Measurements from ENCODE around the gene AADACL4. TPM values are rescaled to one million over a fixed set of nuclear protein-coding genes. Genes with fewer than 3 reads are reported as not detected.

The AADACL4 gene
- total RNA-seq, 1 experiment from 2014 or later = not detected

DNA sequence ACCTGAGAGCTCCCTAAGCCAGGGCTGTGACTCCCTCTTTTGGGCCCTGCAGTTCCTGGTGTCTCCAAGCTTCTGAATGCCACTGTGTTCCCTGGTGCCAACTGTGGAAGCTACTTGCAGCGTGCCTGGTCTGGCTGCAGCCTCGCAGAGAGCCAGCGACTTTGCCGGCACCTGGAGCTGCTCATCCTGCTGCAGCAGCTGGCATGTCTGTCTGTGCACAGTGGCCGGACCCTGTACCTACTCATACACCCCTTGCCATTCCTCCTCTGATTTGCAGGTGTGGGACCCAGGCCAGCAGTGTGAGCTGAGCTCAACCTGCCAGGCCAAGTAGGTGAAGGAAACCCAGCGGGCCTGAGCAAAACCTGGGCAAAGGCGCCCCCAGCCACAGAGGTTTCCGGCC lies 12.3 kb upstream of the AADACL4 start:
- Histone ChIP-seq H3K4me3 (ENCODE audit: low read depth in 2 of 2, low read length in 2 of 2) (no peak overlapping the region), H3K9me3 (ENCODE audit: control insufficient read depth, insufficient read depth, low read depth, low read length) (no peaks in the 10 kb centered on the region), H3K27ac (ENCODE audit: low read length) (no peak overlapping the region), H3K4me1 (ENCODE audit: control insufficient read depth, insufficient read depth, low read length) (peaks cover 4% of the 10 kb centered on the region; the same call in 1 of the 2 replicates), H3K36me3 (ENCODE audit: control insufficient read depth, insufficient read depth, low read length) (no peaks in the 10 kb centered on the region), H3K27me3 (ENCODE audit: control insufficient read depth, insufficient read depth, low read length) (no peaks in the 10 kb centered on the region)
- intact Hi-C loops (cut with micrococcal nuclease; ENCODE audit: unreplicated experiment) = no loop called here
- no peak for ATAC-seq
- no peak for DNase-seq (ENCODE audit: low read depth, low spot score)
- in situ Hi-C loops (cut with HindIII; ENCODE audit: low pct_unique_long_range_greater_than_20kb, low sequenced_read_pairs) = no loop called here
- CTCF ChIA-PET = interaction anchor here (0.6 to 1.6 kb wide), 3 partner anchors 12 to 85 kb away, joined by 3 to 11 read pairs (median 3); no protein-coding TSS in a partner anchor
- POLR2A ChIA-PET = interaction anchor here (0.6 kb wide), 1 partner anchor 191 kb away, joined by 3 read pairs; no protein-coding TSS in a partner anchor
- BruUV-seq (replicated peaks) = no TSS peak
- TF ChIP-seq, protein P1, sequence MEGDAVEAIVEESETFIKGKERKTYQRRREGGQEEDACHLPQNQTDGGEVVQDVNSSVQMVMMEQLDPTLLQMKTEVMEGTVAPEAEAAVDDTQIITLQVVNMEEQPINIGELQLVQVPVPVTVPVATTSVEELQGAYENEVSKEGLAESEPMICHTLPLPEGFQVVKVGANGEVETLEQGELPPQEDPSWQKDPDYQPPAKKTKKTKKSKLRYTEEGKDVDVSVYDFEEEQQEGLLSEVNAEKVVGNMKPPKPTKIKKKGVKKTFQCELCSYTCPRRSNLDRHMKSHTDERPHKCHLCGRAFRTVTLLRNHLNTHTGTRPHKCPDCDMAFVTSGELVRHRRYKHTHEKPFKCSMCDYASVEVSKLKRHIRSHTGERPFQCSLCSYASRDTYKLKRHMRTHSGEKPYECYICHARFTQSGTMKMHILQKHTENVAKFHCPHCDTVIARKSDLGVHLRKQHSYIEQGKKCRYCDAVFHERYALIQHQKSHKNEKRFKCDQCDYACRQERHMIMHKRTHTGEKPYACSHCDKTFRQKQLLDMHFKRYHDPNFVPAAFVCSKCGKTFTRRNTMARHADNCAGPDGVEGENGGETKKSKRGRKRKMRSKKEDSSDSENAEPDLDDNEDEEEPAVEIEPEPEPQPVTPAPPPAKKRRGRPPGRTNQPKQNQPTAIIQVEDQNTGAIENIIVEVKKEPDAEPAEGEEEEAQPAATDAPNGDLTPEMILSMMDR (IDR thresholded peaks at IDR 0.05) = no peak
- TF ChIP-seq, protein P2, sequence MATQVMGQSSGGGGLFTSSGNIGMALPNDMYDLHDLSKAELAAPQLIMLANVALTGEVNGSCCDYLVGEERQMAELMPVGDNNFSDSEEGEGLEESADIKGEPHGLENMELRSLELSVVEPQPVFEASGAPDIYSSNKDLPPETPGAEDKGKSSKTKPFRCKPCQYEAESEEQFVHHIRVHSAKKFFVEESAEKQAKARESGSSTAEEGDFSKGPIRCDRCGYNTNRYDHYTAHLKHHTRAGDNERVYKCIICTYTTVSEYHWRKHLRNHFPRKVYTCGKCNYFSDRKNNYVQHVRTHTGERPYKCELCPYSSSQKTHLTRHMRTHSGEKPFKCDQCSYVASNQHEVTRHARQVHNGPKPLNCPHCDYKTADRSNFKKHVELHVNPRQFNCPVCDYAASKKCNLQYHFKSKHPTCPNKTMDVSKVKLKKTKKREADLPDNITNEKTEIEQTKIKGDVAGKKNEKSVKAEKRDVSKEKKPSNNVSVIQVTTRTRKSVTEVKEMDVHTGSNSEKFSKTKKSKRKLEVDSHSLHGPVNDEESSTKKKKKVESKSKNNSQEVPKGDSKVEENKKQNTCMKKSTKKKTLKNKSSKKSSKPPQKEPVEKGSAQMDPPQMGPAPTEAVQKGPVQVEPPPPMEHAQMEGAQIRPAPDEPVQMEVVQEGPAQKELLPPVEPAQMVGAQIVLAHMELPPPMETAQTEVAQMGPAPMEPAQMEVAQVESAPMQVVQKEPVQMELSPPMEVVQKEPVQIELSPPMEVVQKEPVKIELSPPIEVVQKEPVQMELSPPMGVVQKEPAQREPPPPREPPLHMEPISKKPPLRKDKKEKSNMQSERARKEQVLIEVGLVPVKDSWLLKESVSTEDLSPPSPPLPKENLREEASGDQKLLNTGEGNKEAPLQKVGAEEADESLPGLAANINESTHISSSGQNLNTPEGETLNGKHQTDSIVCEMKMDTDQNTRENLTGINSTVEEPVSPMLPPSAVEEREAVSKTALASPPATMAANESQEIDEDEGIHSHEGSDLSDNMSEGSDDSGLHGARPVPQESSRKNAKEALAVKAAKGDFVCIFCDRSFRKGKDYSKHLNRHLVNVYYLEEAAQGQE (IDR thresholded peaks at IDR 0.05; ENCODE audit: insufficient read depth in 1 of 2, low read depth in 2 of 2, low read length in 1 of 2) = no peak
- no peak for TF ChIP-seq TCF7L2 (IDR thresholded peaks at IDR 0.05; ENCODE audit: low read depth, low read length)
- TF ChIP-seq SIN3A (IDR thresholded peaks at IDR 0.05; ENCODE audit: borderline replicate concordance, insufficient read depth, low read depth, low read length) = no peak
- no peak for TF ChIP-seq POLR2AphosphoS5 (IDR thresholded peaks at IDR 0.05; ENCODE audit: low read depth, low read length)

DNA sequence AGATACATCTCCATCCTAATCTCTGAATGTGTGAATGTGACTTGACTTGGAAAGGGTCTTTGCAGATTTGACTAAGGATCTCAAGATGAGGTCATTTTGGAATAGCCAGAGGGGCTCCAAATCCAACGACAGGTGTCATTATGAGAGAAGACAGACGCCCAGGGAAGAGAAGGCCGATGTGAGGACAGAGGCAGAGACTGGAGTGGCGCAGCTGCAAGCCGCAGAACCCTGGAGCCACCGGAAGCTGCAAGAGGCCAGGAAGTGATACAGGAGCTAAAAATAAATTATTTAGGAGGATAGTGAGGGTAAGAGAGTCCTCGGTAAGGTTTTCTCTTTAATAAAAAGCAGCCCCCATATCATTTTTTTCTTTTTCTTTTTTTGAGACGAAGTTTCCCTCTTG lies 9.7 kb upstream of the AADACL4 start:
- DNase-seq (ENCODE audit: low read depth, low spot score) = no peak
- no peak for ATAC-seq
- POLR2A ChIA-PET = no interaction called here
- no peaks in the 10 kb centered on the region for H3K4me1 ChIP-seq (ENCODE audit: control insufficient read depth, insufficient read depth, low read length)
- in situ Hi-C loops (cut with HindIII; ENCODE audit: low pct_unique_long_range_greater_than_20kb, low sequenced_read_pairs) (no loop called here), intact Hi-C loops (cut with micrococcal nuclease; ENCODE audit: unreplicated experiment) (no loop called here)
- H3K27me3 ChIP-seq (ENCODE audit: control insufficient read depth, insufficient read depth, low read length) = no peaks in the 10 kb centered on the region
- H3K9me3 ChIP-seq (ENCODE audit: control insufficient read depth, insufficient read depth, low read depth, low read length) = no peaks in the 10 kb centered on the region; the same call in 1 of the 2 replicates
- H3K27ac ChIP-seq (ENCODE audit: low read length) = no peak overlapping the region
- no peaks in the 10 kb centered on the region for H3K36me3 ChIP-seq (ENCODE audit: control insufficient read depth, insufficient read depth, low read length)
- no TSS peak for BruUV-seq (replicated peaks)
- TF ChIP-seq SIN3A (IDR thresholded peaks at IDR 0.05; ENCODE audit: borderline replicate concordance, insufficient read depth, low read depth, low read length) (no peak), POLR2AphosphoS5 (IDR thresholded peaks at IDR 0.05; ENCODE audit: low read depth, low read length) (no peak), TCF7L2 (IDR thresholded peaks at IDR 0.05; ENCODE audit: low read depth, low read length) (no peak)
- TF ChIP-seq, protein P2 (IDR thresholded peaks at IDR 0.05; ENCODE audit: insufficient read depth in 1 of 2, low read depth in 2 of 2, low read length in 1 of 2) = no peak
- TF ChIP-seq, protein P1 (IDR thresholded peaks at IDR 0.05) = no peak
- no peak overlapping the region for H3K4me3 ChIP-seq (ENCODE audit: low read depth in 2 of 2, low read length in 2 of 2)
- CTCF ChIA-PET = no interaction called here

Measured in Panc1 (cell line).